AG09309 (cell line): ENCODE data around the gene FGF22.

Experiments
- DNase-seq: peaks from one replicate; pipeline ENCODE4 v3.0.0-alpha.2; 2010; ENCODE audit warnings: low read depth
- H3K4me3 ChIP-seq: 2 replicates; pipeline ENCODE4 v1.5.1; 2011; ENCODE audit warnings: mild to moderate bottlenecking, low read depth, low read length, moderate library complexity; ENCODE audit not compliant: control insufficient read depth
- TF ChIP-seq, protein P1 (sequence below): IDR thresholded peaks from 2 replicates; pipeline ENCODE4 v1.5.1; 2011; ENCODE audit warnings: mild to moderate bottlenecking, low read depth, low read length, inconsistent platforms; ENCODE audit not compliant: insufficient read depth, control insufficient read depth; ENCODE audit errors: missing control alignments

FGF22 gene

DNA sequence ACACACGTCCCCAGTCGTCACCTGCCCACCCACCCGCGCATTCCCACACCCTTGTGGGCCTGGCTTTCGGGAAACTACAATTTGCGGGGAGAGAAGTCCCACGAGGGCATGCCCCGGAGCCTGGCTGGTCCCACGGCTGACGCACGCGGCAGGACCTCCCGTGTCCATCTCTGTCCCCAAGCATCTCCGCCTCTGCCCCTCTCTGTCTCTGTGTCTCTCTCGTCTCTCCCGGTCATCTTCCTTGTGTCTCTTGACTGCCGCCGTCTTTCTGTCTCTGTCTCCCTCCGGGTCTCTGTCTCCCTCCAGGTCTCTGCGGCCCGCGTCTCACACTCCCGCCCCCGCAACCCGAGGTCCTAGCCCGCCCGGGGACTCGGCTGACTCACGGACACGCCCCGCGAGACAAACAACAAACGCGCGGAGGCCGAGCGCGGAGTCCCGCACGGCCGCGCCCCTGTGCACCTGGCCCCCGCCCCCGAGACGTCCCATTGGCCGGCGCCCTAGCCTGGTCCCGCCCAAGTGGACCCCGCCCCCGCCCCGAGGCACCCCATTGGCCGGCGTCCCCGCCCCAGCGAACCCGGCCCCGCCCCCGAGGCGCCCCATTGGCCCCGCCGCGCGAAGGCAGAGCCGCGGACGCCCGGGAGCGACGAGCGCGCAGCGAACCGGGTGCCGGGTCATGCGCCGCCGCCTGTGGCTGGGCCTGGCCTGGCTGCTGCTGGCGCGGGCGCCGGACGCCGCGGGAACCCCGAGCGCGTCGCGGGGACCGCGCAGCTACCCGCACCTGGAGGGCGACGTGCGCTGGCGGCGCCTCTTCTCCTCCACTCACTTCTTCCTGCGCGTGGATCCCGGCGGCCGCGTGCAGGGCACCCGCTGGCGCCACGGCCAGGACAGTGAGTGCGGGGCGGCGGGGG lies at the start of gene FGF22:
FGF22 (plus strand) TSS at position 627 of the 908 bp plus-strand sequence; CDS start at position 674, 47 bp downstream.
- peak within 1 kb of the TSS; percentile 54 for H3K4me3 ChIP-seq
- DNase-seq = no peak
- TF ChIP-seq, protein P1, sequence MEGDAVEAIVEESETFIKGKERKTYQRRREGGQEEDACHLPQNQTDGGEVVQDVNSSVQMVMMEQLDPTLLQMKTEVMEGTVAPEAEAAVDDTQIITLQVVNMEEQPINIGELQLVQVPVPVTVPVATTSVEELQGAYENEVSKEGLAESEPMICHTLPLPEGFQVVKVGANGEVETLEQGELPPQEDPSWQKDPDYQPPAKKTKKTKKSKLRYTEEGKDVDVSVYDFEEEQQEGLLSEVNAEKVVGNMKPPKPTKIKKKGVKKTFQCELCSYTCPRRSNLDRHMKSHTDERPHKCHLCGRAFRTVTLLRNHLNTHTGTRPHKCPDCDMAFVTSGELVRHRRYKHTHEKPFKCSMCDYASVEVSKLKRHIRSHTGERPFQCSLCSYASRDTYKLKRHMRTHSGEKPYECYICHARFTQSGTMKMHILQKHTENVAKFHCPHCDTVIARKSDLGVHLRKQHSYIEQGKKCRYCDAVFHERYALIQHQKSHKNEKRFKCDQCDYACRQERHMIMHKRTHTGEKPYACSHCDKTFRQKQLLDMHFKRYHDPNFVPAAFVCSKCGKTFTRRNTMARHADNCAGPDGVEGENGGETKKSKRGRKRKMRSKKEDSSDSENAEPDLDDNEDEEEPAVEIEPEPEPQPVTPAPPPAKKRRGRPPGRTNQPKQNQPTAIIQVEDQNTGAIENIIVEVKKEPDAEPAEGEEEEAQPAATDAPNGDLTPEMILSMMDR = no peak

DNA sequence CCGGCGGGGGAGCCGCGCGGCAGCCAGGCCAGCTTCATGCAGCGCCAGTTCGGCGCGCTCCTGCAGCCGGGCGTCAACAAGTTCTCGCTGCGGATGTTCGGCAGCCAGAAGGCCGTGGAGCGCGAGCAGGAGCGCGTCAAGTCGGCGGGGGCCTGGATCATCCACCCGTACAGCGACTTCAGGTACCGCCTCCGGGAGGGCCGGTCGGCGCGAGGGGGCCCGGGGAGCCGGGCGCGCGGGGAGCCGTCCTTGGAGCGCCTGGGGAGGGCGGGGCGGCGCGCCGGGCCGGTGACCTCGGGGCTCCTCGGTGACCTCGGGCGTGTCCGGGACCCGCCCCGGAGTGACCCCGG lies 49.3 kb upstream of the FGF22 start:
- peak overlapping the region; percentile 27 for H3K4me3 ChIP-seq
- no peak for DNase-seq
- TF ChIP-seq, protein P1 = no peak

DNA sequence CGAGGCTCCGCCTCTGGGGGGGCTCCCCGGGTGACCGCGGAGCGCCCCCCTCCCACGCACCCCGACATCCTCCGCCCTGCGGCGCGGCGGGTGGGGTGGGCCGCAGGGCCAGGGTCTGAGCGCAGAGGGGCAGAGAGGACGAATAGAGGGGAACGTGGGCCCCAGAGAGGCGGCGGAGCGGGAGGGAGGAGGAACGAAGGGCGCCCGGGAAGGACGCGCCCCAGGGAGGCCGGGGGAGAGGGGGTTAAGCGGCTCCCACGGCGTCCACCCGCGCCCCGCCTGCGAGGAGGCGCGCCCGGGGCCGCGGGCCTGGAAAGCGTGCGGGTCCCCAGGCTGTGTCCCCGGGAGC lies 49.0 kb upstream of the FGF22 start:
- peak overlapping the region; percentile 17 for H3K4me3 ChIP-seq
- no peak for DNase-seq
- TF ChIP-seq, protein P1 = no peak

DNA sequence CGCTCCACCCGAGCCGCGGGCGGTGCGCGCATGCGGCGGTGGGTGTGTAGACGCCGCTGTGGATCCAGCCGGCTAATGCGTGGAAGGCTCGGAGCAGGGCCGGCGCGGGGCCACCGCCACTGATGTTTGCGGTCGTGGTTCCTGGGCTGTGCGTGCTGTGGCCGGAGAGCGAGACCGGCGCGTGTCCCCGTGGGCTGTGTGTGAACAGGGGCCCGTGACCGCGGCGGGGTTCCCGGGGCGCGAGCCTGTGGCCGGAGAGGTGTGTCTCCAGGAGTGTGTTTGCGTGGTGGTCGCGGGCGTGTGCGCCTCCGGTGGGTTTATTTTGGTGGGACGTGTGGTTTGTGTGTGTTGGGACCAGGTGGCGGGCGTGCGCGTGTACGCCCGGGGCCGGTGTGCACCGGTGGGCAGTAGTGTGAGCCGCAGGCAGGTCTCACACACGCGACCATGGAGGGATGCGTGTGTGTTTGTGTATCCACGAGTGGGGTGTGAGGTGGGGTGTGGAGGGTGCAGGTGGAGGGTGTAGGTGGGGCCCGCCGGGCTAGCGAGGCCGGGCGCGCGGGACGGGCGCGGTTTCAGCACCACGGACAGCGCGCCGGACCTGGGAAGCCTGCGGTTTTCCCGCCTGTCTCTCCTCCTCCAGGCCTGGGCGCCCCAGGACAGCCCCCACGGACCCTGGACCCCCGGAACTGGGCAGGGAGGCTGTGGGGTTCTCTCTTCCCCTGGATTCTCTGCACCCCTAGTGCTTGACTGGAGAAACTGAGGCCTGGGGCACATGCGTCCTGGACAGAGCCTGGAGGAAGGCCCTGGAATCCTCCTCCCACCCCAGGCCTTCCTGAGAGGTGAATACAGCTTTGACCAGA lies 48.4 kb upstream of the FGF22 start:
- TF ChIP-seq, protein P1 = no peak
- no peak for DNase-seq
- H3K4me3 ChIP-seq = no peak overlapping the region

DNA sequence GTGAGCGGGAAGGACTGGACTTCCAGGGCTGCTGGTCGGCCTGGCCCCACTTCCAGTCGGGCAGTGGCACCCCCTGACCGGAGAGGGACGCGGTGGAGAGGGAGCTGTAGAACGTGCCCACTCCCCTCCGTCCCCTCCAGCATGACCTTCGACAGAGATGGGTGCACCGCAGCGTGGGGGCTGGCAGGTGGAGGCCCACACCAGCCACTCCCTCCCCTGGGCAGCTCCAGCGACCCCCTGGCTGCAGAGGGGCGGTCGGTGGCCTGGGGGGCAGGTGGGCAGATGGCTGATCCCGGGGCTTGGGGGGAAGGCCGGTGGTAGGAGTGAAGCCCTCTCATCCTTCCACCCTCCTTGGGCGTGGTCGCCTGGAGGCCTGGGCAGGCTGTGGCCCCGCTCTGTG lies 47.6 kb upstream of the FGF22 start:
- no peak overlapping the region for H3K4me3 ChIP-seq
- DNase-seq = no peak
- TF ChIP-seq, protein P1 = no peak

DNA sequence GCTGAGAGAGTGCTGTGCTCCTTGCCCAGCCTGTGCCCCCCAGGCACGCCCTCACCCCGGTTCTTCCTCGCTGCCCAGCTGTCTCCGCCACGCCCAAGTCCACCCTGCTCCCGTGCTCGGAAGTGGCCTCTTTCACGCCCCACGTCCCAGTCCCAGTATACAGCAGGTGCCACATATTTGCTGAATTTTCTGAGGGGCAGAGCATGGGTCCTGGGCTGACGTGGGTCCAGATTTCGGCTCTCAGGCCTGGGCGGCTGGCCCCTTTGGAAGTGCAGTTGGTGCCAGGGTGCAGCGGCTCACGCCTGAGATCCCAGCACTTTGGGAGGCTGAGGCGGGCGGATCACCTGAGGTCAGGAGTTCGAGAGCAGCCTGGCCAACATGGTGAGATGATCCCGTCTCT lies 46.6 kb upstream of the FGF22 start:
- H3K4me3 ChIP-seq = no peak overlapping the region
- DNase-seq = no peak
- TF ChIP-seq, protein P1 = no peak
